ENCODE data around the gene CYB5B.

CYB5B gene

GRCh38 chr16:69424053-69424934 is at the start of gene CYB5B:
Gene CYB5B, plus strand, starts transcription at chr16:69424619. Its CDS starts 65 bp downstream, at chr16:69424684.
- DNase-seq, result peak; percentile 86

- DNase-seq, result no peak
These were observed 47.9 kb upstream of the CYB5B start for GRCh38 chr16:69376393-69377059.

GRCh38 chr16:69378036-69378435 is 46.4 kb upstream of the CYB5B start:
- no peak for DNase-seq

GRCh38 chr16:69378760-69379159 is 45.7 kb upstream of the CYB5B start:
- no peak for DNase-seq

- DNase-seq, result no peak
These were observed 43.2 kb upstream of the CYB5B start for GRCh38 chr16:69381231-69381630.

- DNase-seq, result no peak
These were observed 42.0 kb upstream of the CYB5B start for GRCh38 chr16:69382421-69382820.

- DNase-seq, result no peak
These were observed 39.4 kb upstream of the CYB5B start for GRCh38 chr16:69384974-69385373.

- no peak for DNase-seq
These were observed 37.8 kb upstream of the CYB5B start for GRCh38 chr16:69386596-69386995.

GRCh38 chr16:69393898-69394849 is 30.2 kb upstream of the CYB5B start:
- no peak for DNase-seq

- no peak for DNase-seq
These were observed 28.6 kb upstream of the CYB5B start for GRCh38 chr16:69395859-69396186.

GRCh38 chr16:69396187-69397061 is 28.0 kb upstream of the CYB5B start:
- peak; percentile 30 for DNase-seq

GRCh38 chr16:69397821-69398521 is 26.4 kb upstream of the CYB5B start:
- DNase-seq, result no peak

GRCh38 chr16:69399361-69399760 is 25.1 kb upstream of the CYB5B start:
- no peak for DNase-seq

GRCh38 chr16:69402439-69402838 is 22.0 kb upstream of the CYB5B start:
- DNase-seq, result no peak

- DNase-seq, result no peak
These were observed 20.1 kb upstream of the CYB5B start for GRCh38 chr16:69404275-69404805.

- no peak for DNase-seq
These were observed 19.1 kb upstream of the CYB5B start for GRCh38 chr16:69405326-69405725.

GRCh38 chr16:69405757-69406156 is 18.7 kb upstream of the CYB5B start:
- no peak for DNase-seq

GRCh38 chr16:69406780-69407331 is 17.6 kb upstream of the CYB5B start:
- no peak for DNase-seq

GRCh38 chr16:69407702-69408323 is 16.6 kb upstream of the CYB5B start:
- no peak for DNase-seq

- no peak for DNase-seq
These were observed 15.9 kb upstream of the CYB5B start for GRCh38 chr16:69408475-69408874.

All from NK-92 treated with Interleukin-12 subunit alpha and Interleukin-12 subunit beta, amount 100 ng/mL, for 24 hours (cell line).